ENCODE measurements around the gene SLC7A1. TPM values are rescaled to one million over a fixed set of nuclear protein-coding genes. Genes with fewer than 3 reads are reported as not detected.

The SLC7A1 gene
- total and polyA plus RNA-seq, 2 of the 4 experiments (the other 2 are of a cell fraction) = 9.7 to 22.3 TPM

DNA sequence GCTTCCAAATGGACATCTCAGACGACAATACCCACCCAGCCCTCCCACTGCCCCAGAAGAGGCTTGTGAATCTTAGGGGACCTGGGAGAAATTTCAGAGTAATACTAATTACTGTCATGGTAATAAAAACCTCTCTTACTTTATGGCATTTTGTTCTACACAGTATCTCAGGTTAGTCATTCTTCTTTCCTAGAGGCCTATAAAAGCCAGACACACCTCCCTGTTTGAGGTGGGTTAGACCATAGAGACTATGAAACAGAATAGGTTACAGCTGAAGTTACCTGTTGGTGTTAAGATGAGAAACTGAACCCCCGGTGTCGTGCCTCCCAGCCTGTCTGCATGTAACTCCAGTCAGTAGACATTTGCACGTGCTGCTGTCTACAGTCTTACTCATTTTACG is 113.9 kb downstream of the SLC7A1 start:
- no CpG with 5 or more reads among the region's 5 CpGs for WGBS, 2 experiments (ENCODE audit: extremely low coverage in 2 of 2, insufficient read length in 1 of 2)
- H3K27me3 ChIP-seq (ENCODE audit: control insufficient read depth, insufficient read depth, low read length) = peaks cover 58% of the 10 kb centered on the region
- no peak overlapping the region for H2BK5ac ChIP-seq (ENCODE audit: low read depth, low read length, poor library complexity, severe bottlenecking)
- no peak overlapping the region for H4K8ac ChIP-seq (ENCODE audit: low read depth in 2 of 2, low read length in 2 of 2)
- H3K79me1 ChIP-seq (ENCODE audit: low read depth in 1 of 2, low read length in 2 of 2) = no peaks in the 10 kb centered on the region
- intact Hi-C loops (cut with micrococcal nuclease) (no loop called here), dilution Hi-C loops (cut with HindIII; ENCODE audit: low sequenced_read_pairs, unreplicated experiment) (no loop called here), in situ Hi-C loops (cut with MboI; ENCODE audit: low sequenced_read_pairs) (no loop called here)
- H3K9me3 ChIP-seq (ENCODE audit: control insufficient read depth, insufficient read depth, low read length) = no peaks in the 10 kb centered on the region
- no peak overlapping the region for H3K27ac ChIP-seq (ENCODE audit: insufficient read depth, low read length)
- H3K14ac ChIP-seq (replicated peaks; ENCODE audit: low read depth, low read length) = no peak overlapping the region
- no peak overlapping the region for H3K4ac ChIP-seq (ENCODE audit: low read depth, low read length)
- no peaks in the 10 kb centered on the region for H3K9me1 ChIP-seq (ENCODE audit: insufficient read depth, low read length)
- ChIA-PET CTCF (no interaction called here), POLR2A (ENCODE audit: unreplicated experiment) (no interaction called here)
- no peak overlapping the region for H4K5ac ChIP-seq (ENCODE audit: low read depth, low read length)
- H4K20me1 ChIP-seq (ENCODE audit: insufficient read depth, low read length) = no peaks in the 10 kb centered on the region
- no peak overlapping the region for H3K9ac ChIP-seq (ENCODE audit: low read depth, low read length)
- BruUV-seq (replicated peaks) = no TSS peak
- H2BK15ac ChIP-seq (ENCODE audit: low read depth, low read length) = no peak overlapping the region
- no peak overlapping the region for H4K91ac ChIP-seq (ENCODE audit: insufficient read depth, low read depth, low read length)
- H3K4me3 ChIP-seq (ENCODE audit: insufficient read depth, low read depth, low read length) = no peak overlapping the region
- H3K4me2 ChIP-seq (ENCODE audit: low read depth, low read length) = no peak overlapping the region
- no peak overlapping the region for H2BK120ac ChIP-seq (ENCODE audit: low read depth, low read length)
- no peak overlapping the region for H2AK9ac ChIP-seq (replicated peaks; ENCODE audit: low read depth, low read length, poor library complexity)
- H3K36me3 ChIP-seq (ENCODE audit: control insufficient read depth, insufficient read depth, low read length) = no peaks in the 10 kb centered on the region
- H3K18ac ChIP-seq (ENCODE audit: low read depth, low read length) = no peak overlapping the region
- TF ChIP-seq, protein P1, sequence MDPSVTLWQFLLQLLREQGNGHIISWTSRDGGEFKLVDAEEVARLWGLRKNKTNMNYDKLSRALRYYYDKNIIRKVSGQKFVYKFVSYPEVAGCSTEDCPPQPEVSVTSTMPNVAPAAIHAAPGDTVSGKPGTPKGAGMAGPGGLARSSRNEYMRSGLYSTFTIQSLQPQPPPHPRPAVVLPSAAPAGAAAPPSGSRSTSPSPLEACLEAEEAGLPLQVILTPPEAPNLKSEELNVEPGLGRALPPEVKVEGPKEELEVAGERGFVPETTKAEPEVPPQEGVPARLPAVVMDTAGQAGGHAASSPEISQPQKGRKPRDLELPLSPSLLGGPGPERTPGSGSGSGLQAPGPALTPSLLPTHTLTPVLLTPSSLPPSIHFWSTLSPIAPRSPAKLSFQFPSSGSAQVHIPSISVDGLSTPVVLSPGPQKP (IDR thresholded peaks at IDR 0.05; ENCODE audit: borderline replicate concordance, low read depth, low read length) = no peak
- no peak for TF ChIP-seq RAD21 (IDR thresholded peaks at IDR 0.05; ENCODE audit: low read length)
- TF ChIP-seq SMC3 (IDR thresholded peaks at IDR 0.05; ENCODE audit: low read depth, low read length) = no peak
- TF ChIP-seq NFE2L2 (IDR thresholded peaks at IDR 0.05; ENCODE audit: low read depth, low read length) = no peak
- TF ChIP-seq RFX5 (IDR thresholded peaks at IDR 0.05; ENCODE audit: low read depth, low read length) = no peak
- TF ChIP-seq, protein P2, sequence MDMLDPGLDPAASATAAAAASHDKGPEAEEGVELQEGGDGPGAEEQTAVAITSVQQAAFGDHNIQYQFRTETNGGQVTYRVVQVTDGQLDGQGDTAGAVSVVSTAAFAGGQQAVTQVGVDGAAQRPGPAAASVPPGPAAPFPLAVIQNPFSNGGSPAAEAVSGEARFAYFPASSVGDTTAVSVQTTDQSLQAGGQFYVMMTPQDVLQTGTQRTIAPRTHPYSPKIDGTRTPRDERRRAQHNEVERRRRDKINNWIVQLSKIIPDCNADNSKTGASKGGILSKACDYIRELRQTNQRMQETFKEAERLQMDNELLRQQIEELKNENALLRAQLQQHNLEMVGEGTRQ (IDR thresholded peaks at IDR 0.05; ENCODE audit: low read depth, low read length) = no peak
- no peak for TF ChIP-seq MAZ (IDR thresholded peaks at IDR 0.05; ENCODE audit: borderline replicate concordance, low read depth, low read length)
- no peak for TF ChIP-seq MXI1 (IDR thresholded peaks at IDR 0.05; ENCODE audit: borderline replicate concordance, low read depth, low read length)
- no peak for TF ChIP-seq FOS (IDR thresholded peaks at IDR 0.05; ENCODE audit: low read depth, low read length)
- no peak for TF ChIP-seq BHLHE40 (IDR thresholded peaks at IDR 0.05; ENCODE audit: low read depth, low read length)
- no peak for TF ChIP-seq CEBPB (IDR thresholded peaks at IDR 0.05; ENCODE audit: low read depth, low read length)
- no peak for TF ChIP-seq CHD1 (IDR thresholded peaks at IDR 0.05; ENCODE audit: low read depth, low read length)
- TF ChIP-seq, protein P3, sequence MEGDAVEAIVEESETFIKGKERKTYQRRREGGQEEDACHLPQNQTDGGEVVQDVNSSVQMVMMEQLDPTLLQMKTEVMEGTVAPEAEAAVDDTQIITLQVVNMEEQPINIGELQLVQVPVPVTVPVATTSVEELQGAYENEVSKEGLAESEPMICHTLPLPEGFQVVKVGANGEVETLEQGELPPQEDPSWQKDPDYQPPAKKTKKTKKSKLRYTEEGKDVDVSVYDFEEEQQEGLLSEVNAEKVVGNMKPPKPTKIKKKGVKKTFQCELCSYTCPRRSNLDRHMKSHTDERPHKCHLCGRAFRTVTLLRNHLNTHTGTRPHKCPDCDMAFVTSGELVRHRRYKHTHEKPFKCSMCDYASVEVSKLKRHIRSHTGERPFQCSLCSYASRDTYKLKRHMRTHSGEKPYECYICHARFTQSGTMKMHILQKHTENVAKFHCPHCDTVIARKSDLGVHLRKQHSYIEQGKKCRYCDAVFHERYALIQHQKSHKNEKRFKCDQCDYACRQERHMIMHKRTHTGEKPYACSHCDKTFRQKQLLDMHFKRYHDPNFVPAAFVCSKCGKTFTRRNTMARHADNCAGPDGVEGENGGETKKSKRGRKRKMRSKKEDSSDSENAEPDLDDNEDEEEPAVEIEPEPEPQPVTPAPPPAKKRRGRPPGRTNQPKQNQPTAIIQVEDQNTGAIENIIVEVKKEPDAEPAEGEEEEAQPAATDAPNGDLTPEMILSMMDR (conservative IDR thresholded peaks at IDR 0.05; ENCODE audit: low read depth, low read length) = no peak
- no peak for TF ChIP-seq MAFK (IDR thresholded peaks at IDR 0.05; ENCODE audit: low read depth, low read length)
- H3K23ac ChIP-seq (ENCODE audit: low read depth, low read length) = no peak overlapping the region
- no peak overlapping the region for H2BK20ac ChIP-seq (ENCODE audit: low read depth, low read length)
- H3K56ac ChIP-seq (ENCODE audit: extremely low read depth, insufficient read depth, low read length) = no peak overlapping the region
- H2AK5ac ChIP-seq (ENCODE audit: low read depth, low read length) = no peak overlapping the region
- no peaks in the 10 kb centered on the region for H3K4me1 ChIP-seq (ENCODE audit: control insufficient read depth, insufficient read depth, low read length)
- ATAC-seq (ENCODE audit: low read depth) (no peak), DNase-seq (no peak)
- no peak overlapping the region for H2AFZ ChIP-seq (replicated peaks; ENCODE audit: low read length, poor library complexity)
